HG03135 (cell line): ENCODE measurements around the gene SMOC1.

ENCODE experiments used
- ATAC-seq: cut with Tn5 transposase; IDR thresholded peaks from one replicate; pipeline ENCODE4 v1.9.1; 2021; ENCODE audit warnings: mild to moderate bottlenecking, moderate library complexity; ENCODE audit not compliant: unreplicated experiment

The SMOC1 gene

GRCh38 chr14:70004791-70005190, 125.6 kb downstream of the SMOC1 start:
- ATAC-seq, result no peak

- no peak for ATAC-seq
Measured at GRCh38 chr14:70005281-70005805, 126.1 kb downstream of the SMOC1 start.

- ATAC-seq, result no peak
Measured at GRCh38 chr14:70006699-70007098, 127.5 kb downstream of the SMOC1 start.

DNA sequence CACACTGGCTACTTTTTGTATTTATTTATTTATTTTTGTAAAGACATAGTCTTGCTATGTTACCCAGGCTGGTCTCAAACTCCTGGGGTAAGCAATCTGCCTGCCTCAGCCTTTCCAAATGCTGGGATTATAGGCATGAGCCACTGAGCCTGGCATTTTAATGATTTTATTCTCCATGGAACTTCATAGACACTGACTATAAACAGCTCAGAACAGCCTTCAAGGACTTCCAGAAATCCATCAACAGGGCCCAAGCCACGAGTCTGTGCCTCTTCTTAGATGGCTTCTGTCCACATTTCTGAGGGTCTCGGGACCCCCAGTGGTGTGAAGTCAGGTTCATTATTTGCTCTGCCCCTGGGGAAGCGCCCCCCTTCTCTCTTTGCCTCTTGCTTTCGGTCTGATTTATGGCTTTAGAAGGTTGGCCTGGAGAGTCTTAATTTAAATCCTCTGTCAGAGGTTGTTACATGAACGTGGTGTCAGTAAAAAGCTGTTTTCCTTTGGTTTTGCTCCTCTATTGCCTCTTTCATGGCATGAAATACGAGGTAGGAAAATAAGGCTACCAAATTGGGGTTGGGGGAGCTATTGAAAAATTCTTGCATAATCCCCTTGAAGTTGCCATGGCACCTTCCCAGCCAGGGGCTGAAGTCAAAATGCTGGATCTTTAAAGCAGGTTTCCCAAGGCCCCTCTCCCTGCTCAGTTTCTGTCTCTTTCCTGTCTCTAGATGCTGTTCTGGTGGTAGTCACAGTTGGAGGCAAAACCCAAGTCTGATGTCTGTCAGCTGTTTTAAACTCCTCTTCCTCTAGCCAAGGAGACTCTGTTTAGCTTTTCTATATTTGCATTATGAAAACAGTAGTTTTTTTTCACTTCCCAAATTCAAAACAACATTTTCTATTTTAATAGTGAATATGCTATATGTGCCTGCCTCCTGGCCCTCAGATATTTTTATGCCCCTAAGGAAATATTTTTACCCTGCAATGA, 129.4 kb downstream of the SMOC1 start:
- ATAC-seq, result no peak

DNA sequence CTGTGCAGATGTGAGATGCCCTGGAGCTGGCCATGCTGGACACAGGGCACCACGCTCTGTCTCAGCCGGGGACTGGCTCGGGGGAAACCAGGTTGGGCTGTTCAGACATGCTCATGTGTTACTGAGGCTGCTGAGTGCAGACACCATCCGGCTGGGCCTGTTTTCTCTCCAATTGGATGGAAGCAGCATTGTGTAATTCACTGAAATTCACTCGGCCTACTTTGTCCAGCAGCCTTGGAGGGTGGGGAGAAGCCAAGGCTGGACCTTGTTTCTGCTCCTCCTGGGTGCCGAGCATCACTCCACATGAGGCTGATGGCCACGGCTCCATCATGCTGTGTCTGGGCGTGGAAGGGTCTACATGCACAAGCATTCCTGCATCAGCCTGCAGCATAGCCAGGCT, 130.7 kb downstream of the SMOC1 start:
- no peak for ATAC-seq

DNA sequence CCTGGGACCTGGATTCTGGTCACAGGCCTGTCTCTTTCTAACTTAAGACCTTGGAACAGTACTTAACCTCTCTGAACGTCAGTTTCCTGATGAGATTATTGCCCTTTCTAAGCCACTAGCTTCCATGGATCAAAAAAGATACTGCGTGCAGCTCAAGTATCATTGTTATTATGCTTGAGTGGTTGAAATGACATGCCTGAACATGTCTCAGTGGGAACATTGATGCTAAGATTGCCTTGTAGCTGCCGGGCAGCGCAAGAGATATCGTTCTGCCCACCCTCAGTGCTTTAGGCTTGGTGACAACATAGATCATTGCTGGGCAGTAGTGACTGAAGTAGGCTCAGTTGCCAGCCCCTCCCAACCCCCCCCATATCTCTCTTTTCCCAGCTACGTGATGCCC, 131.9 kb downstream of the SMOC1 start:
- ATAC-seq, result no peak

DNA sequence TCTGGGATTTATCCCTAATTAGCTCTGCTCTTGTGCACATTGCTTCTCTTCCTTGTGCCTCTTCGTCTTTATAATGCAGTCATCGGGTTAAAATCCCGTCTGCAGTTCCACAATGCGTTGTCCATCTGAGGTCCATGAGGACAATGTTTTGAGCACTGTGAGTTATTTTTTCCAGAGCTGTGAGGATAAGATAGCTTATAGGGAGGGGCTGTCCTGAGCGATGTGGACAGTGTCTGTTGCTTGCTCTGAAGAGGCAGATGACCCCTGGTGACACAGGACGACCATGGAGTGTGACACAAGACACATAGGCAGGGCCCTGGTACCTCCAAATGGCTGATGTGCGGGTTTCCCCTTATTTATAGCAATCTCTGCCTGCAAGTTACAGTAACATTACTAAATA, 132.5 kb downstream of the SMOC1 start:
- no peak for ATAC-seq

- no peak for ATAC-seq
Measured at GRCh38 chr14:70013271-70013873, 134.2 kb downstream of the SMOC1 start.

DNA sequence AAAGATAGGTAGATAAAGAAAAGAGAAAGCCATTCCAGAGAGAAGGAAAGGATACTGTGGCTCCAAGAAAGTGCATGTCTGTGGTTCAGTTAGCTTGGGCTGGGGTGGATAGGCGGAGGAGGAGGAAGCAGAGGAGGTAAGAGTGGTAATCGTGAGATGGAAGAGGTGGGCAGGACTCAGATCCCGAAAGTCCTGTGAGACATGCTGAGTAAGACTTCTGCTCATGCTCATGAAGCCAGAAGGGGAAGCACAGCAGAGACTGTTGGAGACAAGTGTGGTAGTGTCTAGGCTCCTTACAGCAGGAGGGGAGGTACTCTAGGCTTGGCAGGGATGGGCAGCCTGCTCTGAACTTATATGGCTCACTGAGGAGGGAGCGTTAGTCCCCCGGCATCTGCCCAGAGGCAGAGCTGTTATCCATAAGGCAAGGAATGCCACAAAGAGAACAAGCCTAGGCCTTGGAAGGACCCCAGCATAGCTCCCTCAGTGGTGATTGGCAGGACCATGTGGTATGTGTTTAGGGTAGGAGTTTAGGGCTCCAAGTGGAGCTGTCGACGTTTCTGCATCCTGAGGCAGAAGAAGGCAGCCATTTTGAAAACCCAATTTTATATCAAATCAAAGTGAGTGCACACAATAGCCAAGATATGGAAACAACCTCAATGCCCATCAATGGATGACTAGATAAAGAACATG, 135.3 kb downstream of the SMOC1 start:
- no peak for ATAC-seq

DNA sequence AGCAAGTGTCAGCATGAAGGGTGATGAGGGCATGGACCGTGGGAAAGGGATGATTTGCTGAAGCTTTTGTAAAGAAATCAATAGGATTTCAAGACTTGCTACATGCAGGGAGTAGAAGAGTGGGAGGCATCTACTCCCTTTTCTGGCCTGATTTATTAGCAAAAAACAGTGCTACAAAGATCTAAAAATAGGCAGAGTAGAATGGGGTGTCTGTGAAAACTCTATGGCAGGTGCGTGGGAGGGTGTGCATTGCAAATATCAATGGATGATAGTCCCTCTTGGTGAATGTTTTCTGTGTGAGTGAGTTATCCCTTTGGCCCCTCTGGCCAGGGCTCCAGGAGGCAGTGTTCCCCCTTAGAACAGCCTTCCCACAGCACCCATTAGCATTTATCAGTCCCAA, 139.0 kb downstream of the SMOC1 start:
- no peak for ATAC-seq

- ATAC-seq, result no peak
Measured at GRCh38 chr14:70018713-70019211, 139.5 kb downstream of the SMOC1 start.

DNA sequence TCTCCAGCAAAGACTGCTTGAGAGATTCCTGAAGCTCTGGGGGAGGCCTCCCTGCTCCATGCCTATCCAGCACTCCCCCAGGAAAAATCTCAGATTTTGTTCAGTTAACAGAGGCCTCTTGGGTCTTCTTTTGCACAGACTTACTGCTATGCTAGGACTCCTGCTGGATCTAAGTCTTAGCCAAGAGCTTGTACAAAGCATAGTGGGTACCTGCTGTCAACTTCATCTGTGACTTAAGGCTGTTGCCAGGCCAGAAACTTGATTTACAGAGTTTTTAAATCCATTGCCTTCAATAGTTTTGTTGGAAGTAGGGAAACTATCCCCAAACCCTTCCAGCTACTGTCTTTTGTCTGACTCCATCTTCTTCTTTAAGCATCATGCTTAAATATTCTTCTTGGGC, 140.5 kb downstream of the SMOC1 start:
- no peak for ATAC-seq

DNA sequence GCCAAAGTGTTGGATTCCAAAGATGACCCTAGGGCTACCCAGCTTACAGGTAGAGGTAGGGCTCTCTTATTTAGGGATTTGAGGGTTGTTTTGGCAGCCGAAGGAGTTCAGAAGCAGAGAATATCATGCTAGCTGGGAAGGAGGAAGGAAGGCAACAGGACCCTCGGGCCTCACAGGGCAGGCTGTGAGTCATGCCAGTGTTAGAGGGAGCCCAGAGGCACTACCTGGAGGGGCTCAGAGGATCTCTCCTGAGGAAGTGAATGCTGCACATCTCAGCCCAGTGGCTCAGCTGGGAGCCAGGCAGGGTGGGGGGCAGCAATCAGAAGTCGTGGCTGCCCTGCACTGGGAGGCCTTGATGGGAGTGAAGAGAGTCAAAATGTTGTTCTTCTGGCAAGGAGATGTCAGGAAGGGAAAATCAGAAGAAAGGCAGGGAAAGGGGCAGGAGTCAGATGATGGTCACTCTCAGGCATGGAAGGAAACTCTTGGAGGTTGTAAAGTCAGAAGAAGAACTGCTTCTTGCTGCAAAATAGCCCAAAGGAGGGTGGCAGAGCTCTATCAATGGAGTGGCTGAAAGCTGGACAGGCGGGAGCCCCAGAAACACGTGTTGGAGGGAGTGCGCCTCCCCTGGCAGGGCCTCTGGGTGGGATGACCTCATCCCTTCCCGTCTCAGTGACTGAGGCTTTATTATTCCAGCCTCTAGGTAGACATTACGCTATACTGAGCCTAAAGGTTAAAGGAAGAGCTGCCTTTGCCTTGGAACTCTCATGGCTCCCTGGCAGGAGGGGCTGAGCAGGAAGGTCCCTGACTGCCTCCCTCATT, 141.3 kb downstream of the SMOC1 start:
- no peak for ATAC-seq

DNA sequence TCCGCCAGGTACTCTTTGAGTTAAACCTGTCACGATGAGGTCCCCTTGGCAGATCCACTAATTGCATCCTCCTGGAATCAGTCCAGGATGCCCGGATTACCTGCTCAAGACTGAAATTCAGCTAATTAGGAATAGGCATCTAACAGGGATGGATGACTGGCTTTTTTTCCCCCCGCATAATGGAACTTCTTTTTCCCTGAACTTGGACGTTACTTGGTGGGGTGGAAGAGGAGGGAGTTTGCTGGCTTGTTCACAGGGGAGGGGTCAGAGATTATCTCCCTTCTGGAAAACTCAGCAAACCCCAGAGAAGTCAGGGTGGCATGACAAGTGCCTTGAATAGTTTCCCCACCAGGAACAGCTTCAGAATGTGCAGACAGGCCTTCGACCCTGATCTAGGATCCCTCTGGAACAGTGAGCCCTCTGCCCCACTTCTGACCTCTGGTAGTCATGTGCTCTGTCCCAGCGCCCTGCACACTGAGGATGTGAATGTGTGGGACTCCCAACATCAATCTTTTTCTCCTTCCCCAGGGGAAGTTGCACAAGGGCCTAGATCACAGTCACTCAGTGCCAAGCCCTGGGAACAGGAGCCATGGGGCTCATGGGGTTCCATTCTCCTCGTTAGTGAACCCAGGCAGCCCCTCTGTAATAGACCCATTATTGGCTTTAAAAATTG, 142.5 kb downstream of the SMOC1 start:
- no peak for ATAC-seq

GRCh38 chr14:70022771-70023445, 143.7 kb downstream of the SMOC1 start:
- ATAC-seq, result no peak

DNA sequence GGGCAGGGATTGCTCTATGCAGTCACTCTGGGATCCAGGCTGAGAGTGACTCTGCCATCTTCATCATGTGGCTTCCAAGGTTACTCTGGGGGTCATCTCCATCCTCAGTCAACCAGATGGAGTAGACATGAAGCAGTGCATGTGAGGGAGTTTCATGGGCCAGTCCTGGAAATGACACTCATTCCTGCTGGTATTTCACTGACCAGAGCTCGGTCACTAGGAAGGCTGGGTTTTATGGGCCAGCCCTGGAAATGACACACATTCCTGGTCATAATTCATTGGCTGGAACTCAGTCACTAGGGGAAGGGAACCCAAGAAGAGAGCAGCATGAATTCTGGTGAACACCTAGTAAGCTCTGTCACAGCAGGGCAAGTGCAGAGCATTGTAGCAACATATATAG, 144.7 kb downstream of the SMOC1 start:
- no peak for ATAC-seq

GRCh38 chr14:70027785-70028428, 148.7 kb downstream of the SMOC1 start:
- ATAC-seq, result no peak

DNA sequence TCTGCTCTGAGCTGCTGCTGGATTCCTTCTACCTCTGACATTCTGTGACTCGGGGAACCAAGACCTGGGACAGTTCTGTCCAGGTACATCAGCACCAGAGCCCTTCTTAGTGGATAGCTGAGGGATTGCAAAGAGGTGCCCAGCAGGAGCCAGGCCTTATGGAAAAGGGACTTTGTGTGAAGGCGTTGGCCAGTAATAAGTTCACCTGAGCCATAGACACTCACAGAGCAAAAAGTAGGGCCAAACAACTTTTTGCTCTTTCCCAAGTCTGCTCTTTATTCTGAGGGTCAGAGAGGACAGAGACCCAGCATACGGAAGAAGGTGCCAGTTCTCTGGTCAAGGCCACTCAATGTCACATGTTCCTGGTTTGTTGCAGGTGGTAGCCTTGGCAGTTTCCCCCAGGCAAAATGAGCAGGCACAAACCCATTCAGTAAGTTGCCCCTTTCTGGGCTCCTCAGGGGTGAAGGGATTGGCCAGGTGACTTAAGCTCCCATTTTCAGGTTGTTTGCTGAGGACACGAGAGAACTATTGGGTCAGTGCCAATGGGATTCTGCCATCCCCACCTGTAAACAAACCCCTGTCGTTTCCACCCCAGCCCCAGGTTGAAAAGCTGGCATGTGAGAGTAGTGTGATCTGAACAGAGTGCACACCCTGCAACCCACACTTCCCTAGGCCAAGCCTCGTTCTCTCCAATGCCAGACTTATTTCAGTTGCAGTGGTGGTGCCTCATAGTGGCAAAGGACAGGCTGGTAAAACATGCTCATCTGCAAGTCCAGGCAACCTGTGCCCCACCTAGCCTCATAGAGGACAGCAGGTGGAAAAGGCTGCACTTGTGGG, 150.3 kb downstream of the SMOC1 start:
- no peak for ATAC-seq
